G401 (cell line): ENCODE results near the gene RBPMS2. TPM values are rescaled to one million over a fixed set of nuclear protein-coding genes. Genes with fewer than 3 reads are reported as not detected.

Source experiments
- DNase-seq: peaks from one replicate; pipeline ENCODE4 v3.0.0-alpha.2; 2015; ENCODE audit warnings: low spot score
- in situ Hi-C: cut with HindIII; loops from 2 replicates; pipeline ENCODE4 v1.10.0; 2016; ENCODE audit warnings: low sequenced_read_pairs, mixed read lengths
- total RNA-seq: library from RNA; depleted of rRNA; stranded (reverse); fragments of >200 nt; shearing (Covaris generic); gene quantifications from 2 replicates; pipeline ENCODE4 v1.2.3, GENCODE V29; 2014; rRNA removed

RBPMS2 gene
- total RNA-seq, 1 experiment from 2014 or later: 0.27 TPM

DNA sequence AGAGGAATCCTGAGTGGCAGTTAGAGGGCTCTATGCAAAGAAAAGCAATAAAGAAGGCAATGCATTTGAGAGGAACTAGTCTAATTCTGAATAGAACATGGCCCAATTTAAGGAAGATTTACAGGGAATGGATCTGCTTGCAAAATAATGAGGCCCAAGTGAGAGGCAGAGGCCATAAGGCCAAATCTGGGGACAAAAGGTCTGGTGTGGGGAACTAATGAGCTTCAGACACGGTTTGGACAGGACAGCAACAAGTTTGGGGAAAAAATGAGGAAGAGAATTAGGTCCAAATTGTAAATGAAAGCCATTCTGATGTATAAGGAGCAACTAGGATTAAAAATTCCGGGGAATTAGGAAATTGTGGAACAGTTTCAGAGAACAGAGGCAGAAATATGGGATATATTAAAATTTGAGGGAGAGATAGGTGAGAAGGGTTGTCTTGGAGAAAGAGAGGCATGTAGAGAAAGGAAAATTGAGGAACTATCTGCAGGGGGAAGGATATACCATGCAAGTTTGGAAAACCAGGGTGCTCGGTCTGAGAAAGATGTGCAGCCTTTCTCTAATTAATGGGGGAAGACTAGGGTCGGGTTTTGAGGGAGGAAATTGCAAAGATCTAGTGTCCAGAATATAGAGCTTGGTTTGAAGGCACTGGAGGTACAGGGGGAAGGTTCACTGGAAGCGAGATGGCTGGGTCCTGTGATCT is 73.8 kb downstream of the RBPMS2 start:
- in situ Hi-C loops: no loop called here
- DNase-seq: no peak

DNA sequence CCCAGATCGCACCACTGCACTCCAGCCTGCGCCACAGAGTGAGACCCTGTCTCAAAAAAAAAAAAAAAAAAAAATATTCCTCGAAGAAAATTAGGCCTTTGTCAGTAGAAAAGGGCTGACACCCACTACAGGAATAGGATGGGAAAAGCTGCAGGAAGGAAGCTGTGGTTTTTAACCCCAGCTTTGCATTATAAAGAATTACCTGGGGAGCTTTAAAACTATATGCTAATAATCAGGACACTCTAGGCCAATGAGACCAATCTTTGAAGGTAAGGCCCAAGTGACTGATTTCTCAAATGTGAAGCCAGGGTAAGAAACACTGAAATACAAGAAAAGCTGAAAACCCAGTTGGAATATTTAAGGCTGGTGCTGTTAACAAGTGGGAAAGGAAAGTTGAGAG is 74.3 kb downstream of the RBPMS2 start:
- in situ Hi-C loops: no loop called here
- DNase-seq: no peak

DNA sequence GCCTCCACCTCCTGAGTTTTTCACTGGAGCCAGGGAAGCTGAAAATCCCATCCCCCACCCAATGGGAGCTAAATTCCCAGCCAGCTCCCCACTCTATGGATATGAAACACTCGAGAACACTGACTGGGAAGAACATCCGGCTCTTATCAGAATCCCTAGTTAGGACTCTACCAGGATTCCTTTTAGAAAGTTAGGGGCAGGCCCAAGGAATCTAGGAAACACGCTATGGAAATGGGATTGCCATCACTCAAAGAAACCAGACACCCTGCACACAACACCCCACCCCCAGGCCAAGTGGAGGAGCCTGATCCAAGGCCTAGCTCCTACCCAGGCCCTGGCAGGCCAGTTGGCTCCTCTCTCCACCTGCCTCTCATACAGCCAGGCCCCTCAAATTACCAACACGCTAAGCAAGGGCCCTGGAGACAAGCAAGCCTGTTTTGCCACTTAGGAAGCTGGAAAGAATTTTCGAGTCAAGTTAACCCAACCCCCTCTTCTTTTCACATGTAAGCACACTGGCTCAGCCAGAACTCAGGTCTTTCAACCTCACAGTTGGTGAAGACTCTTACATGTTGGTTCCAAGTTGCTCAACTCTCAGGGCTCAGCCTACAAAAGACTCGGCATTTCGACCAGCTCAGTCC is 75.5 kb downstream of the RBPMS2 start:
- peak; percentile 36 for DNase-seq
- in situ Hi-C loops: no loop called here

DNA sequence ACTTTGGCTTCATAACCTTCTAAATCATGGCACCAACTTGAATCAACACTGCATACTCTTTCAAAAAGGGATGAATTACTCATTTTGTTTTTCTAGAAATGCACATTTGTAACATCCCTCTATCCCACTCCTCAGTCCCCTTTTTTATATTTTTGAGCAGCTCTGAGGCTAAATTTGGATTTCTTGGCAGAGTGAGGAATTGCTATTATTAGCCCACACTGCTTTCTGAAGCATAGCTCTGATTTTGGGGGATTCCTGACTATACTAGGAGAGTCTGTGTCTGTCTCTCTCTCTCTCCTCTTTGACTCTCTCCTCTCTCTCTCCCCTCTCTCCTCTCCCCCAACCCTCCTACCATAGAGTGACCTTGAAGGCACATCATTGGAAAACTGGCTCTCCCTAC is 76.6 kb downstream of the RBPMS2 start:
- in situ Hi-C loops: no loop called here
- no peak for DNase-seq

DNA sequence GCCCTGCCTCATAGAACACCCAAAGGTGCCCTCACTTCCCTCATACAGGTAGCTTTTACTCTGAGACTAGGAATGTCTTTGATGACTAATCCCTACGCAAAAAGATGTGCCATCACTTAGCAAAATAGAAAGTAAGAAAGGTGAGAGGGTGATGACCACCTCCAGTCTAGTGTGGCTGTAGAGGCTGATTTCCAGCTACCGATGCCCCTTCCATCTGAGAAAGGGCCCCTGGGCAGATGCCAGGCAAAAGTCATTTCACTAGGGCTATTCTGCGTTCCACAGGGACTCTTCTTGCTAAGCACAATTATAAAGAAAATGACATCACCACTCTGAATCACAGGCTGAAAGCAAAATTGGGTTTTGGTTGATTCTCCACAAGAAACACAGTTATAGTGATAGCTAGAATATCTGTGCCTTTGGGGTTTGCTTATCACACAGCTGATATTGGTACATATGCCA is 77.4 kb downstream of the RBPMS2 start:
- in situ Hi-C loops: no loop called here
- DNase-seq: no peak

DNA sequence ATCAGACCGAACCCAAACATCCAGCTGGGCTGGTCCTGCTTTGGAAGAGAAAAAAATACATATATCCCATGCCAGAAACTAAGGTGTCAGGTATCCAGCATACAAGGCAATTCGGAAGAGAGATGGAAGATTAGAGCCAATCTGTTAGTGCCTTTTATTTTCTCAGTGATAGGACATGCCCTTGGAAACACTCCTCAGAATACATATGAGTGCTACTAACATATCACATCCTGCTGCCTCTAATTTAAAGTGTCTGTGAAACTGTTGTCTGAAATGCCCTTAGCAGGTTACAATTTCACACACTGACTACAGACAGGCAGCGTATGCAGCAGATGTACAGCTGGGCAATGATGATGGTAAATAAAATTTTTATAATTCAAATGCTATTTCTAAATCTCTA is 78.9 kb downstream of the RBPMS2 start:
- in situ Hi-C loops: no loop called here
- DNase-seq: no peak

DNA sequence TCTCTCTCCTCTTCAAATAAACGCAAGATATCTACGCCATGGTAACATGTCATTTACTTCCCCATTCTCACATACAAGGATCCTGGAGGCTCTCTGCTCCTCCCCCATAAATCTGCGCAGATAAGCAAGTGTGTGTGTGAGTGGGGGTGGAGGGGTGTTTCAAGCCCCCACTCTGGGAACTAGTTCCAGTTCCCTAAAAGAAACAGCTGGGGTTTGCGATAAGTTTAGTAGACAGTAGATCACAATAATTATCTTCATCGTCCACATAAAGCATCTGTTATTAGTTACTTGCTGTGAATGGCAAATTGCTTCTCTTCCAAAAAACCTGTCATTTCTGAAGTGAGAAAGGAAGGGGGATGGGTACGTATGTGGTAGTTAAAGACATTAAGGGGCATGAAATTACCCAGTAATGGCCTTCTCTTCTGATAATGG is 79.8 kb downstream of the RBPMS2 start:
- in situ Hi-C loops: no loop called here
- no peak for DNase-seq

DNA sequence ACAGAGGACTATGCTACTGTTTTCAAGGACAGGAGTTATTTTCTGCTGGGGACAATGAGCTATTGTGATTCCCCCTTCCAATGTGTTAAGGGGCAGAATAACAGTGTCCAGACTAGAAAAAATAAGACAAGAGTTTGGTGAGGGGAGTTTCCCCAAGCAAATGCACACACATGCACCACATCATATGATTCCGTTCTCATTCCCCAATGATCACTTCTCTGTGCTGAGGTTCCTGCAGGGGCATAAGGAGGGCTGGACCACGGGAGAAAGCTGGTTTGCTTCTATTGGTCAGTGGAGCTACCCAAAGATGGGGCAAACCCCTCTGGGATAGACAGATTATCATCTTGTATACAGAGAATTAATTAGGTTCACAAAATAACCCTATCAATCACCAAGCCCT is 80.6 kb downstream of the RBPMS2 start:
- in situ Hi-C loops: no loop called here
- DNase-seq: no peak

DNA sequence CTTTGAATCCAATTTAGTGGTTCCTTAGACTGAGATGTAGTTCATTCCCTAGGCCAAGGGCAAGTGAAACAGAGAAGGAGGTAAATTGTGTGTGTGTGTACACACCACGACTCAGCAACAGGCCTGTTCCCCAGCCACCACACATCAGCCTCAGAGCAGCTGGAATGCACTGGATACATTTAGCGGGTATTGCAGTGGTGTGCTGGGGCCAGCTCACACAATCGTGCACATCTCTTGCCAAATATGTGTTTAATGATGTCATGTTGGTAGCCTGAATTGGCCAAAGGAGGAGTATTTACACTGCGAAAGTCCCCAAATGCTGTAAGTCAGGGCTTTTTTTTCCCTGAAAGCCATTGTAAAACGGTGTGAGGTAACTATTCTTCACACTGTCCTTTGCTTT is 82.3 kb downstream of the RBPMS2 start:
- in situ Hi-C loops: no loop called here
- no peak for DNase-seq

DNA sequence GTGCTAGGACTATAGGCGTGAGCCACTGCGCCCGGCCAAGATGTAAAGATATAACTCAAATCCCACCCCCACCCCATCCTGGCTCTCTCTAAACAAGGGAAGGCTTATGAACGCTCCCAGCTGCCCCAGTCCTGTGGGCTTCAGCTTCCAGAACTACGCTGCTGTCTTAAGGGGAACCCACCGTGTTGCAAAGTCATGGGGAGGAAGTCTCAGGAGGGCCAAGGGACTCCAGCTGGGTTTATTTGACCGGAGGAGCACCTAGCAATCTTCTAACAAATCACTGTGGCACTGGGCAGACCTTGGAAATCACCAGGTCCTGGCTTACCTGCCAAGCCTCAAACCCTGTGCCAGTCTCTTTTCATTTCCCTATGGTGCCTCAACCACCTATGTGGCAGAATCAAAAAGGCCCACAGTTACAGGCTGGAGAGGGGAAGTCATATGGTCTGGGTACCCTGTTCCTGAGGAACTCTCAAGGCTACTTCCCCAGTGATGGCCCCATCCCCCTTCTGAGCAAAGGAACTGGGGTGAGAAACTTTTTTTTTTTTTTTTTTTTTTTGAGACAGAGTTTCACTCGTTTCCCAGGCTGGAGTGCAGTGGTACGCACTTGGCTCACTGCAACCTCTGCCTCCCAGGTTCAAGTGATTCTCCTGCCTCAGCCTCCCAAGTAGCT is 83.4 kb downstream of the RBPMS2 start:
- in situ Hi-C loops: no loop called here
- DNase-seq: no peak

DNA sequence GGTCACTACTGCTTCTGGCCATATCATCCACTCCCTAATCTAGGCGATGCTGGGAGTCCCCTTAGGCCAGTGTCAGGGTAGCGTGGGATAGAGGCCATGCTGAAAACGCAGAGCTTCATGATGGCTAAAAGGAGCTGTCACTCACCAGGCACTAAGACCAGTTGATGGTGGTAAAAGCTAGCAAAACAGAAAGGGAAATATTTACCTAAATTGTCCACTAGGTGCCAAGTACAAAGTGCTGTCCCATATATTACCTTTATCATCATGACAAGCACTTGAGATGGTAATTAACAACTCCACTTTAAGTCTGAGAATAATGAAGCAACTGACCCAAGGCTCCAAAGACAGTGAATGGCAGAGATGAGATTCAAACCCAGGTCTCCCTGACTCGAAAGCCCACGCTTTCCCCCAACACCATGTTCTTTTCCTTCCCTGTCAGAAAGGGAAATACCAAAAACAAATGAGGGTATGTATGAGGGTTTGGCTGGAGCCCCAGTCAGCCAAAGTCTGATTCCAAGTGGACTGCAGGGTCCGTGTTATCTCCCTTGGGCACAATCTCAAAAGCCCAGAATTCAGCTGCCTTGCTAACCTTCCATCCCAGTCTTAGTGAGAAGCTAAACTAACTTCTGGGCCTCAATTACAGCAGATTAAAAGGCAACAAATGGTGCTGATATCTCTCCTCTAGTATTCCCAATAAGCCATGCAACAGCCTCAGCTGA is 84.7 kb downstream of the RBPMS2 start:
- in situ Hi-C loops: no loop called here
- no peak for DNase-seq

DNA sequence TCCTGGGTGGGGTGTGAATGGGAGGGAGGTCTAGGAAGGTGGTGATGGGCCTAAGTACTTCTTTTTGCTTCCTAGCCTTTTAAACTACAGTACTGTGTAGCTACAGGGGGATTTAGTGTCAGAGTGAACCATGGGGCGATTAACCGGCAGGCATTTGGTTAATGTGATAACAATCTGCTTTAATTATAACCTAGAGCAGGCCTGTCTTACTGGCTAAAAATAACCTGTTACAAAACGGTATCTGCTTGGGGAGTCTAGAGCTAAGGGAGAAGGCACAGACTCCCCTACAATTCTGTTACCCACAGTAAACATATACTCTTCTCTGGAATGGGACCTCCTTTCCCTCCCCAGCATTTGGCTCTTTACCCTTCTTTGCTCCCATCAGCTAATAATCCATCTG is 85.4 kb downstream of the RBPMS2 start:
- in situ Hi-C loops: no loop called here
- DNase-seq: no peak

Other genes starting within 250 kb of the RBPMS2 start
- gene PIF1, start 50.1 kb upstream of the RBPMS2 start, total RNA-seq: 23.0 and 37.9 TPM in 2 replicates
- 16.1 and 17.4 TPM in 2 replicates for gene PLEKHO2, start 66.3 kb upstream of the RBPMS2 start, total RNA-seq
- gene ANKDD1A, start 136.3 kb upstream of the RBPMS2 start, total RNA-seq: 0.92 and 0.95 TPM in 2 replicates
- 111 and 115 TPM in 2 replicates for gene SPG21, start 214.3 kb upstream of the RBPMS2 start, total RNA-seq